K562 (cell line): ENCODE data around the gene OR1N1. TPM values are rescaled to one million over a fixed set of nuclear protein-coding genes. Genes with fewer than 3 reads are reported as not detected.

ENCODE experiments used
- ATAC-seq: fragments of 200-7000 bp; cut with Tn5 transposase; 3 replicates; pipeline ENCODE4 v1.9.1; 2020; ENCODE audit warnings: moderate library complexity
- BruUV-seq: library from RNA; stranded (reverse); fragments of 400-500 nt; replicated peaks from 2 replicates; lab custom pipeline; 2021; lab: Mats Ljungman, UMichigan
- CTCF ChIA-PET: fragments of 300-600 bp; formaldehyde crosslinking; extraction: SDS; loops from one replicate; lab custom pipeline; 2021; ENCODE audit warnings: low intra/inter-chr PET ratio; lab: Yijun Ruan, JAX
- POLR2A ChIA-PET: fragments of 300-600, 350-650 bp; sonication (Branson Sonifier 250); formaldehyde crosslinking; extraction: SDS; loops from one replicate; lab custom pipeline; 2021; ENCODE audit warnings: antibody characterized with exemption, inconsistent platforms; lab: Yijun Ruan, JAX
- DNase-seq, 4 experiments: peaks; one replicate each; pipeline versions ENCODE4 v3.0.0 to v3.0.0-alpha.2; 2011 to 2018; ENCODE audit warnings: low spot score in 3 of 4, mixed read lengths in 3 of 4; ENCODE audit errors: extremely low read depth in 1 of 4
- FAIRE-seq: peaks from 2 replicates; lab custom pipeline; 2011; peaks lifted over from hg19 to GRCh38; lab: Jason Lieb, UNC
- H2AFZ ChIP-seq: 2 replicates; pipeline ENCODE4 v1.6.0; 2011; ENCODE audit warnings: low read depth, low read length, control low read depth, inconsistent platforms
- H3K27ac ChIP-seq: fragments of 200-600 bp; 3 replicates; pipeline ENCODE4 v1.8.0; 2011; ENCODE audit warnings: low read depth, mild to moderate bottlenecking, control low read depth, inconsistent platforms, low read length, moderate library complexity, mixed read lengths; ENCODE audit errors: extremely low read depth
- H3K27me3 ChIP-seq, 2 experiments: fragments of 300-600 bp in 1 of 2; 2 replicates in 1 of 2; 3 replicates in 1 of 2; pipeline versions ENCODE4 v1.6.0 to v1.8.0; 2011; ENCODE audit warnings: inconsistent platforms in 2 of 2, low read length in 2 of 2, mild to moderate bottlenecking in 1 of 2, mixed read lengths in 1 of 2, moderate library complexity in 1 of 2; ENCODE audit not compliant: control insufficient read depth in 2 of 2, insufficient read depth in 2 of 2
- H3K36me3 ChIP-seq: fragments of 300-600 bp; 3 replicates; pipeline ENCODE4 v1.8.0; 2011; ENCODE audit warnings: mild to moderate bottlenecking, low read length, inconsistent platforms; ENCODE audit not compliant: control insufficient read depth, insufficient read depth
- H3K4me1 ChIP-seq, 2 experiments: fragments of 200-600 bp in 1 of 2; replicated peaks in 1 of 2; 2 replicates in 1 of 2; 3 replicates in 1 of 2; pipeline versions ENCODE4 v1.5.1 to v1.8.0; 2011; ENCODE audit warnings: inconsistent platforms in 2 of 2, low read length in 2 of 2, mild to moderate bottlenecking in 1 of 2, mixed read lengths in 1 of 2, moderate library complexity in 1 of 2; ENCODE audit not compliant: control insufficient read depth in 2 of 2, insufficient read depth in 2 of 2
- H3K4me2 ChIP-seq: 2 replicates; pipeline ENCODE4 v1.6.1; 2011; ENCODE audit warnings: low read length, control low read depth, inconsistent platforms, mixed read lengths; ENCODE audit not compliant: insufficient read depth
- H3K4me3 ChIP-seq: fragments of 200-600 bp; sonication (generic), shearing (Covaris generic); 2 replicates; pipeline ENCODE4 v1.5.1; 2016; ENCODE audit warnings: control low read depth, inconsistent platforms
- H3K79me2 ChIP-seq: fragments of 200-600 bp; 3 replicates; pipeline ENCODE4 v1.8.0; 2011; ENCODE audit warnings: low read length, inconsistent platforms; ENCODE audit not compliant: control insufficient read depth, insufficient read depth
- H3K9ac ChIP-seq, 2 experiments: 2 replicates each; pipeline versions ENCODE4 v1.6.0 to v1.6.1; 2011; ENCODE audit warnings: low read depth in 2 of 2, low read length in 2 of 2, control low read depth in 1 of 2, inconsistent platforms in 1 of 2, mild to moderate bottlenecking in 1 of 2, mixed read lengths in 1 of 2; ENCODE audit not compliant: insufficient read depth in 1 of 2
- H3K9me1 ChIP-seq: one replicate; pipeline ENCODE4 v1.6.0; 2011; ENCODE audit warnings: inconsistent platforms, mild to moderate bottlenecking, low read length, moderate library complexity; ENCODE audit not compliant: control insufficient read depth, insufficient read depth
- H3K9me3 ChIP-seq: replicated peaks from 2 replicates; pipeline ENCODE4 v1.5.1; 2011; ENCODE audit warnings: low read depth, low read length, inconsistent platforms; ENCODE audit not compliant: control insufficient read depth, insufficient read depth
- H4K20me1 ChIP-seq: replicated peaks from 2 replicates; pipeline ENCODE4 v1.6.1; 2011; ENCODE audit warnings: low read length, inconsistent platforms, mixed read lengths; ENCODE audit not compliant: control insufficient read depth, insufficient read depth
- ETV5 ChIP-seq: sonication (generic); formaldehyde crosslinking; IDR thresholded peaks from 2 replicates; pipeline ENCODE4 v1.4.0; 2020; ENCODE audit warnings: low read depth, mild to moderate bottlenecking, missing genetic modification reagents
- L3MBTL2 ChIP-seq: fragments of 450-650 bp; IDR thresholded peaks from 2 replicates; pipeline ENCODE4 v1.6.1; 2016; ENCODE audit warnings: mild to moderate bottlenecking, moderate library complexity
- MAZ ChIP-seq, 2 experiments: fragments of 450-650 bp in 1 of 2; sonication (generic) in 1 of 2; formaldehyde crosslinking; IDR thresholded peaks in 1 of 2; conservative IDR thresholded peaks in 1 of 2; 2 replicates each; pipeline versions ENCODE4 v1.4.0 to v1.5.0; 2020; ENCODE audit warnings: mild to moderate bottlenecking in 1 of 2, missing genetic modification reagents in 1 of 2
- MBD2 ChIP-seq: sonication (generic); IDR thresholded peaks from 2 replicates; pipeline ENCODE4 v1.6.1; 2016; ENCODE audit warnings: low read depth, borderline replicate concordance
- TAL1 ChIP-seq: fragments of 450-650 bp; IDR thresholded peaks from 2 replicates; pipeline ENCODE4 v1.6.1; 2016; ENCODE audit warnings: mild to moderate bottlenecking
- ZFP1 ChIP-seq: fragments of 450-650 bp; formaldehyde crosslinking; IDR thresholded peaks from 2 replicates; pipeline ENCODE4 v1.4.0; 2020; ENCODE audit warnings: mild to moderate bottlenecking, mixed read lengths
- ZNF197 ChIP-seq: fragments of 200-800 bp; sonication (Bioruptor generic); IDR thresholded peaks from 2 replicates; pipeline ENCODE4 v1.6.1; 2016; ENCODE audit warnings: low read depth, missing genetic modification characterization, missing compliant biosample characterization
- ZZZ3 ChIP-seq: fragments of 450-650 bp; IDR thresholded peaks from 2 replicates; pipeline ENCODE4 v1.6.1; 2016; ENCODE audit warnings: antibody characterized with exemption, mild to moderate bottlenecking, moderate library complexity
- WGBS: fragments of 100-300 bp; shearing (Covaris generic); methylation state at CpG from one replicate; pipeline ENCODE4 v1.1.6; 2016; ENCODE audit warnings: low coverage, mixed read lengths; ENCODE audit not compliant: insufficient coverage; ENCODE audit errors: missing lambda C conversion rate; 5-methylcytosine and 5-hydroxymethylcytosine counted together
- in situ Hi-C: fragments of 300-500 bp; cut with MboI; formaldehyde crosslinking; loops from 4 replicates; pipeline ENCODE4 v1.15.0; 2018; ENCODE audit warnings: inconsistent platforms, mixed read lengths
- intact Hi-C: fragments of 100-400 bp; cut with micrococcal nuclease; formaldehyde crosslinking; loops from 2 replicates; pipeline ENCODE4 v1.14.2; 2022
- polyA plus RNA-seq, 8 experiments: library from polyadenylated mRNA; depleted of rRNA in 4 of 8; stranded (reverse) in 5 of 8; unstranded in 3 of 8; fragments of >200 nt; fragmentation: Nextera tagmentation in 2 of 8; fragmentation: Illumina TruSeq in 1 of 8; extraction: Ambion mirVana in 2 of 8; extraction: Trizol in 1 of 8; gene quantifications; 2 replicates each; pipeline versions ENCODE4 v1.2.1 to v1.2.3, GENCODE V29; 2011 to 2014; ENCODE audit warnings: inconsistent platforms in 1 of 8, missing spikeins in 1 of 8
- total RNA-seq, 7 experiments: library from RNA; depleted of rRNA in 6 of 7; stranded (reverse); fragments of >200 nt in 6 of 7; fragmentation: Illumina TruSeq in 2 of 7; extraction: Trizol in 2 of 7; gene quantifications; 2 replicates each; pipeline versions ENCODE4 v1.2.1 to v1.2.3, GENCODE V29; 2011 to 2021; ENCODE audit warnings: low replicate concordance in 1 of 7
- TF ChIP-seq, protein P1 (sequence below): fragments of 450-650 bp; formaldehyde crosslinking; IDR thresholded peaks from 2 replicates; pipeline ENCODE4 v1.4.0; 2020; ENCODE audit warnings: mild to moderate bottlenecking, moderate library complexity
- TF ChIP-seq, protein P2 (sequence below): fragments of 250-450 bp; sonication (Bioruptor Pico); IDR thresholded peaks from 2 replicates; pipeline ENCODE4 v1.5.0; 2021
- TF ChIP-seq, protein P3 (sequence below): fragments of 450-650 bp; formaldehyde crosslinking; IDR thresholded peaks from 2 replicates; pipeline ENCODE4 v1.4.0; 2020; ENCODE audit warnings: mild to moderate bottlenecking, mixed read lengths
- TF ChIP-seq, protein P4 (sequence below), 2 experiments: fragments of 450-650 bp; IDR thresholded peaks; 2 replicates each; pipeline ENCODE4 v1.6.1; 2016

Gene OR1N1
- total and polyA plus RNA-seq, 9 of the 15 experiments (the other 6 are each of a cell fraction or from before 2014, with no cell fraction given) = not detected

DNA sequence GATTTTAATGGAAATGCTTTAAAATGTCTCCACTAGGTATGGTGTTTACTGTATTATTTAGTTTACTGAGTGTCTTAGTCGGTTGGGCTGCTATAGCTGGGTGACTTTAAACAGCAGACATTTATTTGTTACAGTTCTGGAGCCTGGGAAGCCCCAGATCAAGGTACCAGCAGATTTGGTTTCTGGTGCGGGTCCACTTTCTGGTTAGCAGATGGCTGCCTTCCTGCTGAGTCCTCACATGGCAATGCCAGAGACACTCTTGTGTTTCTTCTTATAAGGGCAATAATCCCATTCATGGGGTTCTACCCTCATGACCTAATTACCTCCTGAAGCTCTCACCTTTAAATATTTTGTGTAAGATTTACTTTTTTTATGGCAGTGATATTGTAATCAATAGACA, 8.9 kb downstream of the OR1N1 start:
- H2AFZ ChIP-seq = no peak overlapping the region
- no peaks in the 10 kb centered on the region for H3K9me3 ChIP-seq
- peaks cover 5 to 19% of the 10 kb centered on the region in 2 experiments; a peak in 4 of 5 replicates for H3K27me3 ChIP-seq
- FAIRE-seq = no peak
- DNase-seq = no peak
- no peaks in the 10 kb centered on the region for H3K4me1 ChIP-seq
- BruUV-seq = no TSS peak
- no peak overlapping the region for H3K4me3 ChIP-seq
- no peaks in the 10 kb centered on the region for H3K9me1 ChIP-seq
- no peaks in the 10 kb centered on the region for H3K79me2 ChIP-seq
- intact Hi-C loops = no loop called here
- H3K27ac ChIP-seq = no peak overlapping the region
- in situ Hi-C loops = no loop called here
- no peak overlapping the region for H3K9ac ChIP-seq
- no peak for ATAC-seq
- no peak overlapping the region for H3K4me2 ChIP-seq
- ChIA-PET CTCF (no interaction called here), POLR2A (no interaction called here)
- WGBS = 0% methylated on average over 2 of the region's 2 CpGs
- no peaks in the 10 kb centered on the region for H3K36me3 ChIP-seq
- no peaks in the 10 kb centered on the region for H4K20me1 ChIP-seq
- TF ChIP-seq TAL1 (no peak), L3MBTL2 (no peak), ZNF197 (CRISPR knock-in tag) (no peak), MBD2 (no peak), ETV5 (CRISPR knock-in tag) (no peak), ZFP1 (no peak), ZZZ3 (no peak), MAZ (CRISPR knock-in tag; conservative IDR thresholded peaks at IDR 0.05 in 1 of 2, IDR thresholded peaks at IDR 0.05 in 1 of 2) (no peak)
- TF ChIP-seq, protein P1, sequence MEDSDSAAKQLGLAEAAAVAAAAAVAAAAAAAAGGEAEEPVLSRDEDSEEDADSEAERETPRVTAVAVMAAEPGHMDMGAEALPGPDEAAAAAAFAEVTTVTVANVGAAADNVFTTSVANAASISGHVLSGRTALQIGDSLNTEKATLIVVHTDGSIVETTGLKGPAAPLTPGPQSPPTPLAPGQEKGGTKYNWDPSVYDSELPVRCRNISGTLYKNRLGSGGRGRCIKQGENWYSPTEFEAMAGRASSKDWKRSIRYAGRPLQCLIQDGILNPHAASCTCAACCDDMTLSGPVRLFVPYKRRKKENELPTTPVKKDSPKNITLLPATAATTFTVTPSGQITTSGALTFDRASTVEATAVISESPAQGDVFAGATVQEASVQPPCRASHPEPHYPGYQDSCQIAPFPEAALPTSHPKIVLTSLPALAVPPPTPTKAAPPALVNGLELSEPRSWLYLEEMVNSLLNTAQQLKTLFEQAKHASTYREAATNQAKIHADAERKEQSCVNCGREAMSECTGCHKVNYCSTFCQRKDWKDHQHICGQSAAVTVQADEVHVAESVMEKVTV (CRISPR knock-in tag) = no peak
- TF ChIP-seq, protein P2, sequence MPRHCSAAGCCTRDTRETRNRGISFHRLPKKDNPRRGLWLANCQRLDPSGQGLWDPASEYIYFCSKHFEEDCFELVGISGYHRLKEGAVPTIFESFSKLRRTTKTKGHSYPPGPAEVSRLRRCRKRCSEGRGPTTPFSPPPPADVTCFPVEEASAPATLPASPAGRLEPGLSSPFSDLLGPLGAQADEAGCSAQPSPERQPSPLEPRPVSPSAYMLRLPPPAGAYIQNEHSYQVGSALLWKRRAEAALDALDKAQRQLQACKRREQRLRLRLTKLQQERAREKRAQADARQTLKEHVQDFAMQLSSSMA = no peak
- TF ChIP-seq, protein P3, sequence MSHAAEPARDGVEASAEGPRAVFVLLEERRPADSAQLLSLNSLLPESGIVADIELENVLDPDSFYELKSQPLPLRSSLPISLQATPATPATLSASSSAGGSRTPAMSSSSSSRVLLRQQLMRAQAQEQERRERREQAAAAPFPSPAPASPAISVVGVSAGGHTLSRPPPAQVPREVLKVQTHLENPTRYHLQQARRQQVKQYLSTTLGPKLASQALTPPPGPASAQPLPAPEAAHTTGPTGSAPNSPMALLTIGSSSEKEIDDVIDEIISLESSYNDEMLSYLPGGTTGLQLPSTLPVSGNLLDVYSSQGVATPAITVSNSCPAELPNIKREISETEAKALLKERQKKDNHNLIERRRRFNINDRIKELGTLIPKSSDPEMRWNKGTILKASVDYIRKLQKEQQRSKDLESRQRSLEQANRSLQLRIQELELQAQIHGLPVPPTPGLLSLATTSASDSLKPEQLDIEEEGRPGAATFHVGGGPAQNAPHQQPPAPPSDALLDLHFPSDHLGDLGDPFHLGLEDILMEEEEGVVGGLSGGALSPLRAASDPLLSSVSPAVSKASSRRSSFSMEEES = no peak
- TF ChIP-seq, protein P4, sequence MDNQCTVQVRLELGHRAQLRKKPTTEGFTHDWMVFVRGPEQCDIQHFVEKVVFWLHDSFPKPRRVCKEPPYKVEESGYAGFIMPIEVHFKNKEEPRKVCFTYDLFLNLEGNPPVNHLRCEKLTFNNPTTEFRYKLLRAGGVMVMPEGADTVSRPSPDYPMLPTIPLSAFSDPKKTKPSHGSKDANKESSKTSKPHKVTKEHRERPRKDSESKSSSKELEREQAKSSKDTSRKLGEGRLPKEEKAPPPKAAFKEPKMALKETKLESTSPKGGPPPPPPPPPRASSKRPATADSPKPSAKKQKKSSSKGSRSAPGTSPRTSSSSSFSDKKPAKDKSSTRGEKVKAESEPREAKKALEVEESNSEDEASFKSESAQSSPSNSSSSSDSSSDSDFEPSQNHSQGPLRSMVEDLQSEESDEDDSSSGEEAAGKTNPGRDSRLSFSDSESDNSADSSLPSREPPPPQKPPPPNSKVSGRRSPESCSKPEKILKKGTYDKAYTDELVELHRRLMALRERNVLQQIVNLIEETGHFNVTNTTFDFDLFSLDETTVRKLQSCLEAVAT (IDR thresholded peaks at IDR 0.05) = no peak
